PFSK-1 (cell line): ENCODE data around the gene ACTL9.

Source experiments
- POLR2AphosphoS5 ChIP-seq: IDR thresholded peaks from 2 replicates; pipeline ENCODE4 v1.6.1; 2012; ENCODE audit warnings: low read depth, mild to moderate bottlenecking, control low read depth, low read length, moderate library complexity
- SIN3A ChIP-seq: IDR thresholded peaks from 2 replicates; pipeline ENCODE4 v1.6.1; 2012; ENCODE audit warnings: mild to moderate bottlenecking, low read length, moderate library complexity, borderline replicate concordance; ENCODE audit not compliant: insufficient read depth
- TAF1 ChIP-seq: IDR thresholded peaks from 2 replicates; pipeline ENCODE4 v1.6.1; 2012; ENCODE audit warnings: low read length, control low read depth, borderline replicate concordance; ENCODE audit not compliant: insufficient read depth

- TF ChIP-seq SIN3A, result no peak
- no peak for TF ChIP-seq POLR2AphosphoS5
- no peak for TF ChIP-seq TAF1
Observed at GRCh38 chr19:8721334-8721733, 22.7 kb upstream of the ACTL9 start, which contains the start of gene OR2Z1.
